RKO (cell line): ENCODE results near the gene PIP5K1A.
"Not testable (repeated sequence)": the region's sequence is repeated elsewhere in the genome, so short reads cannot be mapped to it uniquely, and the experiment has no call there.

Experiments used
- DNase-seq: peaks from one replicate; pipeline ENCODE4 v3.0.0-alpha.2; 2016; ENCODE audit warnings: low spot score

The PIP5K1A gene

GRCh38 chr1:151192047-151192446 is 6.3 kb upstream of the PIP5K1A start:
- no peak for DNase-seq

GRCh38 chr1:151193304-151193703 is 5.0 kb upstream of the PIP5K1A start:
- DNase-seq = no peak

GRCh38 chr1:151193856-151194255 is 4.5 kb upstream of the PIP5K1A start:
- DNase-seq = peak; percentile 38

GRCh38 chr1:151194894-151195594 is 3.3 kb upstream of the PIP5K1A start:
- DNase-seq = peak; percentile 98

- DNase-seq = peak; percentile 94
Measured at GRCh38 chr1:151196292-151196800, 2.0 kb upstream of the PIP5K1A start.

DNA sequence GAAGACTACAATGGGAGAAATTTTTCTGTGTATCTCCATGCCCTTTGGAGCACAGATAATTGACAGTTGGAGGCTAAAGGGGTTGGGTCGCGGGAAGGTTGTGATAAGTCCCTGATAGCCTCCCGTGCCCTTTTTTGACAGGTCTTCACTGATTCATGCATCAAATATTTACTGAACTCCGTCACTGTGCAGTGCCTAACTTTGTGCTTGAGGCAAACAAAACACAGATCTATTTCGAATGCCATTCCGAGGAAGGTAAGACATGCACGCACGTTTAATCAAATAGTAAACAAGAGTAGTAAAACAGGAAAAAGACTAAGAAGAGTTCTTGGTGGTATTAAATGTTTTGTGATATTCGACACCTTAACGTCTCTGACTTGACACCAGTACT is 494 bp upstream of the PIP5K1A start:
- DNase-seq = peak; percentile 74

DNA sequence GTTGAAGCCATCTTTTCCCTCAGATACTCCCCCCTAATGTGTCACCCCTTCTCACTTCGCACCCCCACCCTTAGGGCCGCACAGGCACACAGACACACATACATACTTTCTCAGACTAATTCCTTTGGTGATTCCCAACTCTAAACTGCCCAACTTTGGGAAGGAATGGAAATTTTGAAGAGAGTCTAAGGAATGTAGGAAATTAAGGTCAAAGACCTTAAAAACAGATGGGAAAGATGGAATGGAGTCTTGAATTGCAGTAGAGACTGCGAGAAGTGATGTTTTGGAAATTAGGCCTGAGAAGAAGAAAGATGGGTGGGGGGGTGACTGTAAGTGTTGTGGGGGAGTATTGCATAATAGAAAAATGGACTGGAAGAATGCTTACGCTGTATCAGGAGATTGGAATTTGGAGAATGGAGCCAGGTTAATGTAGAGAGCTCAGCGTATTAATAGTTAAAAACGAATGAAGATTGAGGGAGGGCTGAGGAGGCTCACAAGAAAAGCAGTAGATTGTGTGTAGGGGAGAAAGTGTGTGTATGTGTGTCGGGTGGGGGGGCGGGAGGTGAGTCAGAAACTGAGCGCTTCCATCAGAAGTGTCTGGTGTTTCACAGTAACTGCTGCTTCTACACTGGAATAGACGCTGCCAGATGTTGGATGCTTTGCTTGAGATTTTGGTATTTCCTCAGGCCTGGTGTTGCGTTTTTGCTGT is 1.7 kb downstream of the PIP5K1A start:
- DNase-seq = peak; percentile 84

- not testable (repeated sequence) for DNase-seq
Measured at GRCh38 chr1:151205381-151205965, 7.1 kb downstream of the PIP5K1A start.

- peak; percentile 38 for DNase-seq
Measured at GRCh38 chr1:151210830-151211229, 12.5 kb downstream of the PIP5K1A start.

DNA sequence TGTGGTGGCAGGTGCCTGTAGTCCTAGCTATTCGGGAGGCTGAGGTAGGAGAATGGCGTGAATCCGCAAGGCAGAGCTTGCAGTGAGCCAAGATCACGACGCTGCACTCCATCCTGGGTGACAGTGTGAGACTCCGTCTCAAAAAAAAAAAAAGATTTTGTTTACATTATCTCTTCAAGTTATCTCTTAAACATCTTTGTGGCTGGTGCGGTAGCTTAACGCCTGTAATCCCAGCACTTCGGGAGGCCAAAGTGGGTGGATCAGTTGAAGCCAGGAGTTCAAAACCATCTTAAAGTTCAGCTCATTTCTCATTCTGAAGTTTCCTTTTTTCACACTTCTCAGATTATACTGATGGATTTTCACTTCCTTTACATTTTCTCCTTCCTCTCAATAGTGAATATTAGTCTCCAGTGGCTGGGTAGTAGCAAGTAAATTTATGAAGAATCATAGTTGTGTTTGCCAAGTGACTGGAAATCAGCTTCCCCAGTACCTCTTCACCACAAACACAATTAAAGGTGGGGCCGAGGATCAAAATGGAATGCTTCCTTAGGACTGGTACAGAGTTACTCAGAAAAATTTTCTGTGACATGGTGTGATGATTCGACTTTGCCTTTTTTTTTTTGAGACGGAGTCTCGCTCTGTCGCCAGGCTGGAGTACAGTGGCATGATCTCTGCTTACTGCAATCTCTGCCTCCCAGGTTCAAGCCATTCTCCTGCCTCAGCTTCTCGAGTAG is 13.8 kb downstream of the PIP5K1A start:
- no peak for DNase-seq

DNA sequence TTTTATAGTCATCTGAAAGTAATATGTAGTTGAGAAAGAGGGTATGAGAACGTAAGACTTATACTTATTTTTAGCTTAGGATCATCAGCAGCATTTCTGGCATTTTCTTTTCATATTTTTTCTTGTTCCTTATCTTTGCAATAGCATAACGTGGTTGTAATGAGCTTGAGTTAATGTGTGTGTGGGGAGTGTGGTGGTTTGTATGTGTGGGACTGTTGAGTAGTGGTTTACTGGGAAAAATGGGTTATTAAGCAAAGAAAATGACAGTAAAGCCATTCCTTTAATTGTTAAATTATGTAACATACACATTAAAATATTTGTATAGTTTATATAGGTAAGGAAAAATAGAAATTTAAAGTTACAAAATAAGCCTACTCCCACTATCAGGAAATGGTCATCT is 15.2 kb downstream of the PIP5K1A start:
- no peak for DNase-seq

DNA sequence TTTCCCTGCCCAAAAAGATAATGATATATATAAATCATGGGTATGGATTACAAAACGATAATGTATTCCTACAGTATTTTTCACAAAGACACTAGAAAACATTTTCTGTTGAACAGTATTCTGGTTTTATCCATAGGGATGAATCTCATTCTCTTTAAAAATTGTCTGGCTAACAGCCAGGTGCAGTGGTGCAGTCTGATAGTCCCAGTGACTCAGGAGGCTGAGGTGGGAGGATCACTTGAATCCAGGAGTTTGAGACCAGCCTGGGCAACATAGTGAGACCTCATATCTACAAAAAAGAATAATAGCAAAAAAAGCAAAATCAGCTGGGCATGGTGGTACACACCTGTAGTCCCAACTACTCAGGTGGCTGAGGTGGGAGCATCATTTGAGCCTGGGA is 23.3 kb downstream of the PIP5K1A start:
- DNase-seq = no peak

DNA sequence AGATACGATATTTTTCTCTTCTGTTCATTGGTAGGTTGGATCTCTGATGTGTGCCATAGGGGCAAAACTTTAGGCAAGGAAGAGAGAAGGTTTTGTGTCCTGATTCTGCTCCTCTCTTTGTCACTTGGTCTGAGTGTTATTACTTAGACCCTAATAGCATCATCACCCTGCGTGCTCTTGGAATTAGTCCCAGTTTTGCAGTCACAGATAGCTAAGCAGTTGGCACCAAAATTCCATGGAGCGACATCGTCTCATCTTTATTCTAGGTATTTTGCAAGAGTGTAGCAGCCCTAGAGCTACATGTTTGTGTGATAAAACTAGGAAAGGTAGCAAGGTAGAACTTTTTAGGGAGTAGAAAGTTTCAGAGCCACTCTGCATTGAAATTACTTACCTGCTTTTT is 23.8 kb downstream of the PIP5K1A start:
- no peak for DNase-seq

- DNase-seq = no peak
Measured at GRCh38 chr1:151235235-151235634, 36.9 kb downstream of the PIP5K1A start.

GRCh38 chr1:151237678-151238466 is 39.5 kb downstream of the PIP5K1A start:
- DNase-seq = no peak

- DNase-seq = peak; percentile 29
Measured at GRCh38 chr1:151238467-151238739, 40.1 kb downstream of the PIP5K1A start.

GRCh38 chr1:151242442-151242841 is 44.1 kb downstream of the PIP5K1A start:
- DNase-seq = no peak

DNA sequence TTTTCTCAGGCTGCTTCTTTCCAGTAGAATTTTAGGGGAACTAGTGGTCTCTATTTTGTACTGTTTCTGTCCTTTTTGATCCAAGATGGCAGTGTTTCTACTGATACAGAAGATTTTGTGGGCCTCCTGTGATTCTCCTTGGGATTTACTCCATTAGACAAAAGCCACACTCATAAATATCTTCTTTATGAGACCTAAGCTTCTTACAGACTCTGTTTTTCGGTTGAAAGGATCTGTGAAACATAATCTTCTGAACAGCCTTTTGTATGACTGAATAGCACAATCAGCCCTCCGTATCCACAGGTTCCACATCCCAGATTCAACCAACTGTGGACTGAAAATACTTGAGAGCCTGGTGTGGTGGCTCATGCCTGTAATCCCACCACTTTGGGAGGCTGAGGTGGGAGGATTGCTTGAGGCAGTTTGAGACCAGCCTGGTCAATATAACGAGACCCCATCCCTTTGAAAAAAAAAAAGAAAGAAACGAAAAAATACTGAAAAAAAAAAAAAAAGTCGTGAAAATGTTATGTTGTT is 45.4 kb downstream of the PIP5K1A start:
- DNase-seq = no peak

DNA sequence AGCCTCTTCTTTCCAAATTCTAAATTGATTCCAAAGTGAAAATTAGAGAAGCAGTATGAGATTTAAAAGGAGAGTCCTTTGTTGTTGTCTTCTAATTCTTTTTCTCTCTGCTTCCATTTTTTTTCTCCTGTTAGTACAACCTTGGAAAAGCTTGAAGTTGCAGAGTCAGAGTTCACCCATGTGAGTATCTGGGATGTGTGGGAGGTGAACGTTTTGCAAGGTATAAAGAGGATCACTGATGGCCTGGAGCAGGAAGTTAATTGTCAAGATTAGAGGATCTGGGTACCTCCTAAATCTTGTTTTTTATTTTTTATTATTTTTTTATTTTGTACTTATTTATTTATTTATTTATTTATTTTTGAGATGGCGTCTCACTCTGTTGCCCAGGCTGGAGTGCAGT is 48.4 kb downstream of the PIP5K1A start:
- no peak for DNase-seq

DNA sequence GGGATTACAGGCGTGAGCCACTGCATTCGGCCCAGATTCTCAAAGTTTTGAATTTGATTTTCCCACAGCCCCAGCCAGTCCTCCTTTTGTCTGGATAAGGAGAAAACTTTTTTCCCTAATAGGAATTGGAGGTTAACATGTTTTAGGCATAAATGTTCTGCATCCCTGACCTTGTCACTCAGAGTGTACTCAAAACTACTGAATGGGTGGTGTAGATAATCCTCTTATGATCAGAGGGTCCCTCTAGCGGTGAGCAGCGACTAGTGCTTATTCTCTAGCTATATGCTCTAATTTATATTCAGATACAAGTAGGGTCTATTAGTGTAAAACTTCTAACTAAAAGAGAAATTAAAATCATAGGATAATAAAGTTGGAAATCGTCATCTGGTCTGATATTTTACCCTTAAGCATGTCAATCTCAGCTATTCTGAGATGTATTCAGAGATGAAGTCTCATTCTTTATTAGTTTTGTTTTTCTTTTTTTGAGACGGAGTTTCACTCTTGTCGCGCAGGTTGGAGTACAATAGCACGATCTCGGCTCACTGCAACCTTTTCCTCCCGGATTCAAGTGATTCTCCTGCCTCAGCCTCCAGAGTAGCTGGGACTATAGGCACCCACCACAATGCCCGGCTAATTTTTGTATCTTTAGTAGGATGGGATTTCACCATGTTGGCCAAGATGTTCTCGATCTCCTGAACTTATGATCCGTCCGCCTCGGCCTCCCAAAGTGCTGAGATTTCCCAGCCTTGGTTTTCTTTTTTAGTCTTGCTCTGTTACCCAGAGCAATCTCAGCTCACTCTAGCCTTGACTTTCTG is 53.5 kb downstream of the PIP5K1A start:
- peak; percentile 94 for DNase-seq
